ENCODE data around the gene PORCN. TPM values are rescaled to one million over a fixed set of nuclear protein-coding genes. Genes with fewer than 3 reads are reported as not detected.
A peak's percentile ranks its signal among the peaks of the same experiment; 100 is the strongest.
"Not testable (repeated sequence)": the region's sequence is repeated elsewhere in the genome, so short reads cannot be mapped to it uniquely, and the experiment has no call there.

Gene PORCN
- total and polyA plus RNA-seq, 7 experiments from 2014 or later = 10.0 to 19.0 (median 15.5) TPM

DNA sequence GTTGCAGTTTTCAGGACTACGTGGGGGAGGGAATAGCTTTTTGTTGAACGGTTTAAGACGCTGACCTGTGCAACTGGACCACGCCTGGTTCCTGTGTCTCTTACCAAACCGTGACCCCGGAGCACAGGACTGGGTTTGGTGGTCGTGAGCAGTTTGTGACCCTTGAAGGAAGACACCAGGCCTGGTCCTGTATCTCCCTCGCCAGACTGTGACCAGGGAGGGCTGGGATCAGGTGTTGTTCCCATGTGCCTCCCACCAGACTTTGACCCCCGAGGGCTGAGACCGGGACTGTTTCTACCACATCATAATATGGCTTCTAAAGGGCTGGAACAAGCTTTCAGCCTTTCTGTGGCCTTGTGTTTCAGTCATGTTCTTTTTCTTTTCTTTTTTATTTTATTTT is 13.5 kb downstream of the PORCN start:
- peaks cover 0 to 12% (median 4%) of the 10 kb centered on the region in 5 donors for H3K36me3 Mint-ChIP-seq
- peak overlapping the region; percentile 84 to 99 (median 94) for H3K27ac Mint-ChIP-seq
- H3K4me3 ChIP-seq (ENCODE audit: low read length) = peak overlapping the region; percentile 78
- peaks cover 0 to 14% (median 0%) of the 10 kb centered on the region in 3 experiments for H3K36me3 ChIP-seq (ENCODE audit: control insufficient read depth in 2 of 3, insufficient read depth in 3 of 3, low read length in 3 of 3)
- H3K9me3 ChIP-seq (ENCODE audit: control insufficient read depth in 2 of 3, low read length in 3 of 3) = no peaks in the 10 kb centered on the region
- H3K27me3 Mint-ChIP-seq = no peaks in the 10 kb centered on the region
- intact Hi-C loops (cut with micrococcal nuclease) = loop anchor here (5.0 kb wide), 3 partner anchors 75 to 435 kb away; partner anchors contain the start of genes HDAC6 (in 1 of the 2), OTUD5 (in 1 of the 2) and WDR13 (in 1 of the 2)
- H3K4me1 Mint-ChIP-seq = peaks cover 17 to 37% (median 33%) of the 10 kb centered on the region in 7 donors
- ATAC-seq (no peak), DNase-seq (no peak)
- H3K4me3 Mint-ChIP-seq = peak overlapping the region; percentile 73 to 93 (median 89)
- POLR2A ChIA-PET = interaction anchor here (0.8 to 2.6 kb wide), 4 partner anchors 12 to 47 kb away, joined by 3 to 15 read pairs (median 3); partner anchors contain the start of gene TBC1D25
- H3K9me3 Mint-ChIP-seq = no peaks in the 10 kb centered on the region
- peaks cover 12 to 19% of the 10 kb centered on the region in 2 donors for H3K4me1 ChIP-seq (ENCODE audit: control insufficient read depth in 2 of 2, insufficient read depth in 2 of 2, low read length in 2 of 2)
- CTCF ChIA-PET = no interaction called here
- H3K27me3 ChIP-seq (ENCODE audit: control insufficient read depth in 2 of 2, insufficient read depth in 2 of 2, low read length in 2 of 2) = no peaks in the 10 kb centered on the region
- H3K27ac ChIP-seq (ENCODE audit: low read depth, low read length) = peak overlapping the region; percentile 82

- H3K27ac ChIP-seq (ENCODE audit: low read depth, low read length) = no peak overlapping the region
- intact Hi-C loops (cut with micrococcal nuclease) = loop anchor here (5.0 kb wide), 3 partner anchors 74 to 434 kb away; partner anchors contain the start of genes HDAC6 (in 1 of the 2), OTUD5 (in 1 of the 2) and WDR13 (in 1 of the 2)
- POLR2A ChIA-PET = no interaction called here
Measured at GRCh38 chrX:48523682-48524081, 14.9 kb downstream of the PORCN start.

GRCh38 chrX:48525853-48526252 is 17.1 kb downstream of the PORCN start:
- H3K27me3 Mint-ChIP-seq; H3K9me3 ChIP-seq (ENCODE audit: control insufficient read depth in 2 of 3, low read length in 3 of 3); ATAC-seq; H3K4me1 ChIP-seq (ENCODE audit: control insufficient read depth in 2 of 2, insufficient read depth in 2 of 2, low read length in 2 of 2); CTCF ChIA-PET; H3K27ac ChIP-seq (ENCODE audit: low read depth, low read length); intact Hi-C loops (cut with micrococcal nuclease); H3K27ac Mint-ChIP-seq; DNase-seq; H3K27me3 ChIP-seq (ENCODE audit: control insufficient read depth in 2 of 2, insufficient read depth in 2 of 2, low read length in 2 of 2); H3K9me3 Mint-ChIP-seq; H3K4me3 ChIP-seq (ENCODE audit: low read length): not testable (repeated sequence)
- H3K36me3 ChIP-seq (ENCODE audit: control insufficient read depth in 2 of 3, insufficient read depth in 3 of 3, low read length in 3 of 3) = peaks cover 0 to 30% (median 0%) of the 10 kb centered on the region in 3 experiments
- POLR2A ChIA-PET = interaction anchor here (1.2 kb wide), 1 partner anchor 11 kb away, joined by 3 read pairs; no protein-coding TSS in a partner anchor
- Mint-ChIP-seq H3K4me1 (peaks cover 11 to 24% (median 18%) of the 10 kb centered on the region in 7 donors), H3K36me3 (peaks cover 4 to 20% (median 4%) of the 10 kb centered on the region in 5 donors), H3K4me3 (peak overlapping the region in 1 of 10 donors; percentile 2)

More at GRCh38 chrX:48523682-48524081, 14.9 kb downstream of the PORCN start:
- CTCF ChIA-PET = no interaction called here
- H3K27ac Mint-ChIP-seq = peak overlapping the region in 4 of 9 donors; percentile 32 to 75 (median 63)
- no peaks in the 10 kb centered on the region for H3K9me3 Mint-ChIP-seq
- no peaks in the 10 kb centered on the region for H3K27me3 Mint-ChIP-seq
- H3K9me3 ChIP-seq (ENCODE audit: control insufficient read depth in 2 of 3, low read length in 3 of 3) = no peaks in the 10 kb centered on the region
- H3K4me3 Mint-ChIP-seq = peak overlapping the region; percentile 24 to 89 (median 54)
- H3K4me1 ChIP-seq (ENCODE audit: control insufficient read depth in 2 of 2, insufficient read depth in 2 of 2, low read length in 2 of 2) = peaks cover 12 to 19% of the 10 kb centered on the region in 2 donors
- H3K4me1 Mint-ChIP-seq = peaks cover 17 to 37% (median 33%) of the 10 kb centered on the region in 7 donors
- H3K27me3 ChIP-seq (ENCODE audit: control insufficient read depth in 2 of 2, insufficient read depth in 2 of 2, low read length in 2 of 2) = no peaks in the 10 kb centered on the region
- H3K4me3 ChIP-seq (ENCODE audit: low read length) = no peak overlapping the region
- peaks cover 0 to 26% (median 0%) of the 10 kb centered on the region in 3 experiments for H3K36me3 ChIP-seq (ENCODE audit: control insufficient read depth in 2 of 3, insufficient read depth in 3 of 3, low read length in 3 of 3)
- no peak for ATAC-seq
- DNase-seq = no peak
- peaks cover 4 to 19% (median 4%) of the 10 kb centered on the region in 5 donors for H3K36me3 Mint-ChIP-seq

DNA sequence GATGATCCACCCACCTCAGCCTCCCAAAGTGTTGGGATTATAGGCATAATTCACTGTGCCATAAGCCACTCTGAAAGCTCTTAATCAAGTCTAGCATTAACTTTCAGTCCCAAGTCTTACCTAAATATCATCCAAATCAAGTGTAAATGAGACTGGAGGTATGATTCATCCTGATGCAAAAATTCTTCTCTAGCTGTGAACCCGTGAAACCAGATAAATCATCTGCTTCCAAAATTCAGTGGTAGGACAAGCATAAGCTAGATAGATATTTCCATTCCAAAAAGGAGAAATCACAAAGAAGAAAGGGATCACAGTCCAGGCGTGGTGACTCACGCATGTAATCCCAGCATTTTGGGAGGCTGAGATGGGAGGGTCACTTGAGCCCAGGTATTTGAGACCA is 21.9 kb downstream of the PORCN start:
- H3K36me3 ChIP-seq (ENCODE audit: control insufficient read depth in 2 of 3, insufficient read depth in 3 of 3, low read length in 3 of 3) = peaks cover 0 to 26% (median 0%) of the 10 kb centered on the region in 3 experiments
- ChIA-PET POLR2A (interaction anchor here (1.4 kb wide), 1 partner anchor 9 kb away, joined by 4 read pairs; the partner anchor contains the start of gene EBP), CTCF (no interaction called here)
- Mint-ChIP-seq H3K27me3 (no peaks in the 10 kb centered on the region), H3K36me3 (peaks cover 4 to 33% (median 7%) of the 10 kb centered on the region in 5 donors), H3K9me3 (no peaks in the 10 kb centered on the region), H3K27ac (no peak overlapping the region), H3K4me3 (no peak overlapping the region), H3K4me1 (peaks cover 4 to 17% (median 5%) of the 10 kb centered on the region in 7 donors)
- intact Hi-C loops (cut with micrococcal nuclease) = no loop called here
- no peaks in the 10 kb centered on the region for H3K27me3 ChIP-seq (ENCODE audit: control insufficient read depth in 2 of 2, insufficient read depth in 2 of 2, low read length in 2 of 2)
- DNase-seq (no peak), ATAC-seq (no peak)
- H3K4me1 ChIP-seq (ENCODE audit: control insufficient read depth in 2 of 2, insufficient read depth in 2 of 2, low read length in 2 of 2) = no peaks in the 10 kb centered on the region
- H3K9me3 ChIP-seq (ENCODE audit: control insufficient read depth in 2 of 3, low read length in 3 of 3) = no peaks in the 10 kb centered on the region
- H3K27ac ChIP-seq (ENCODE audit: low read depth, low read length) = no peak overlapping the region
- no peak overlapping the region for H3K4me3 ChIP-seq (ENCODE audit: low read length)

DNA sequence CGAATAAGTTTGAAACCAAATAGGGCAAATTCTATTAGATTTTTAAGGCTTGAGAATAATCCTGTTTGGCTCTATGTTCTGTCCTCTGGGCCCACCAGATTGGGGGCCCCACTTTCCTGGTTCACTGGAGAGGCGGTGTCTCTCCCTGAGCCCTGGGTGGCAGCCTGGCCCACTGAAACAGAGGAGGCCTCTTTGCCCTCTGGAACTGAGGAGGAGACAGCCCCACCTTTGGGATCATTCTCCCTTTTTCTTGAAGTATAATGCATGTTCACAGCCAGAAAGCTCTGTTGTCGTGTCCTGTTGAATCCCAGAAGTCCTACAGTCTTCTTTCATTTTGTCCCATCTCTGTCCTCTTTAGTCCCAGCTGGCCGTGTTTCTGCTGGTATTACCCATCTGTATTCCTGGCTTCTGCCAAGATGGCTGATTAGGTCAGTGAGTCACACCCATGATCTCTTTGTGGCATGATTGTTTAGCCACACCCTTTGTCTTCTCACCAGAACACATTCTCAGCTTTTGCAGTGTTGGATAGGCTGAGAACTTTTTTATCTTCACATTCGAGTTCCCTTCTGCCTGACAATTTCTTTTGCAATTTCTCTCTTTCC is 22.7 kb downstream of the PORCN start:
- Histone ChIP-seq H3K9me3 (ENCODE audit: control insufficient read depth in 2 of 3, low read length in 3 of 3) (no peaks in the 10 kb centered on the region), H3K27ac (ENCODE audit: low read depth, low read length) (no peak overlapping the region), H3K36me3 (ENCODE audit: control insufficient read depth in 2 of 3, insufficient read depth in 3 of 3, low read length in 3 of 3) (peaks cover 0 to 24% (median 0%) of the 10 kb centered on the region in 3 experiments), H3K27me3 (ENCODE audit: control insufficient read depth in 2 of 2, insufficient read depth in 2 of 2, low read length in 2 of 2) (no peaks in the 10 kb centered on the region), H3K4me1 (ENCODE audit: control insufficient read depth in 2 of 2, insufficient read depth in 2 of 2, low read length in 2 of 2) (no peaks in the 10 kb centered on the region), H3K4me3 (ENCODE audit: low read length) (no peak overlapping the region)
- Mint-ChIP-seq H3K4me1 (peaks cover 3 to 16% (median 4%) of the 10 kb centered on the region in 7 donors), H3K27me3 (no peaks in the 10 kb centered on the region), H3K27ac (peak overlapping the region in 4 of 9 donors; percentile 9 to 93 (median 29)), H3K9me3 (no peaks in the 10 kb centered on the region), H3K4me3 (peak overlapping the region in 1 of 10 donors; percentile 67), H3K36me3 (peaks cover 3 to 31% (median 7%) of the 10 kb centered on the region in 5 donors)
- peak; percentile 65 for ATAC-seq
- POLR2A ChIA-PET = interaction anchor here (1.4 kb wide), 1 partner anchor 10 kb away, joined by 4 read pairs; the partner anchor contains the start of gene EBP
- no peak for DNase-seq
- CTCF ChIA-PET = no interaction called here
- intact Hi-C loops (cut with micrococcal nuclease) = no loop called here

- Histone ChIP-seq H3K36me3 (ENCODE audit: control insufficient read depth in 2 of 3, insufficient read depth in 3 of 3, low read length in 3 of 3) (peaks cover 0 to 17% (median 0%) of the 10 kb centered on the region in 3 experiments), H3K4me3 (ENCODE audit: low read length) (no peak overlapping the region), H3K9me3 (ENCODE audit: control insufficient read depth in 2 of 3, low read length in 3 of 3) (no peaks in the 10 kb centered on the region), H3K4me1 (ENCODE audit: control insufficient read depth in 2 of 2, insufficient read depth in 2 of 2, low read length in 2 of 2) (no peaks in the 10 kb centered on the region), H3K27me3 (ENCODE audit: control insufficient read depth in 2 of 2, insufficient read depth in 2 of 2, low read length in 2 of 2) (no peaks in the 10 kb centered on the region), H3K27ac (ENCODE audit: low read depth, low read length) (no peak overlapping the region)
- DNase-seq (no peak), ATAC-seq (no peak)
- POLR2A ChIA-PET = no interaction called here
- peaks cover 0 to 27% (median 7%) of the 10 kb centered on the region in 5 donors for H3K36me3 Mint-ChIP-seq
- peaks cover 0 to 13% (median 4%) of the 10 kb centered on the region in 7 donors for H3K4me1 Mint-ChIP-seq
- no peaks in the 10 kb centered on the region for H3K9me3 Mint-ChIP-seq
- CTCF ChIA-PET = no interaction called here
- H3K4me3 Mint-ChIP-seq = peak overlapping the region in 1 of 10 donors; percentile 67
- no peaks in the 10 kb centered on the region for H3K27me3 Mint-ChIP-seq
- H3K27ac Mint-ChIP-seq = peak overlapping the region in 3 of 9 donors; percentile 9 to 93 (median 16)
- intact Hi-C loops (cut with micrococcal nuclease) = no loop called here
Measured at GRCh38 chrX:48532161-48532560, 23.4 kb downstream of the PORCN start.
